Midbrain (tissue), 1 donor: ENCODE results near the gene UBXN6.
A peak's percentile ranks its signal among the peaks of the same experiment; 100 is the strongest.

Source experiments
- DNase-seq: peaks from one replicate; lab custom pipeline; 2025; lab: John Stamatoyannopoulos, UW

Gene UBXN6

DNA sequence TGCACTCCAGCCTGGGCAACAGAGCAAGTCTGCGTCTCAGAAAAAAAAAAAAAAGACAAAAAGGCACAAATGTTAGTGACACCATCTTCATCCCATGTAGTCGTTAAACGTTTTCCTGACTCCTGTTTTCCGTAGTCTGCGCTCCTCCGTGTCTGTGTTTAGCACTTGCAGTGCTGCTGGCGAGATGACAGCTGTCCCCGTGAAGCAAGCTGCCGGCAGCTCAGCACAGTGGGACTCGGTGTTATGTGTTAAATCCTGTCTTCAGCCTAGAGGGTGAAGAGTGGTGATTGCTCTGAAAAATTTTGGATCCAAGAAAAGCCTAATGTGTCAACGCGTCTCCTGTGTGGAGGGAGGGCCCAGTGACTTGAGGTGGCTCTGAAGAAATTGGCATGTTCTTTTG lies 18.4 kb downstream of the UBXN6 start:
- no peak for DNase-seq

GRCh38 chr19:4437103-4437502 lies 20.5 kb downstream of the UBXN6 start:
- no peak for DNase-seq

- no peak for DNase-seq
These were observed 21.4 kb downstream of the UBXN6 start for GRCh38 chr19:4436231-4436630.

- DNase-seq = no peak
These were observed 23.2 kb downstream of the UBXN6 start for GRCh38 chr19:4434391-4434790.

DNA sequence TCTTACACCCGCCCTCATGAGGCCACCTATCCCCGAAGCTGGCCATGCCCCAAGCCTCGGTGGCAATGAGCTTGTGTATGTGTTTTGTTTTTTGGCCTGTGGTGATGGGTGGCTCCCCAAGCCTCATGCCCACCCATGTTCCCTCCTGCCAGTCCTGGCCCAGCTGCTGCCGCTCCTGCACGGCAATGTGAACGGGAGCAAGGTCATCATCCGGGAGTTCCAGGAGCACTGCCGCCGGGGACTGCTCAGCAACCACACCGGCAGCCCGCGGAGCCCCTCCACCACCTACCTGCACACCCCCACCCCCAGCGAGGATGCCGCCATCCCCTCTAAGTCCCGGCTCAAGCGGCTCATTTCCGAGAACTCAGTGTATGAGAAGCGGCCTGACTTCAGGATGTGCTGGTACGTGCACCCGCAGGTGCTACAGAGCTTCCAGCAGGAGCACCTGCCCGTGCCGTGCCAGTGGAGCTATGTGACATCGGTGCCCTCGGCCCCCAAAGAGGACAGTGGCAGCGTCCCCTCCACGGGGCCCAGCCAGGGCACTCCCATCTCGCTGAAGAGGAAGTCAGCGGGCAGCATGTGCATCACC lies 24.6 kb downstream of the UBXN6 start:
- DNase-seq = no peak

- DNase-seq = peak; percentile 24
These were observed 25.6 kb downstream of the UBXN6 start for GRCh38 chr19:4431808-4432674.

DNA sequence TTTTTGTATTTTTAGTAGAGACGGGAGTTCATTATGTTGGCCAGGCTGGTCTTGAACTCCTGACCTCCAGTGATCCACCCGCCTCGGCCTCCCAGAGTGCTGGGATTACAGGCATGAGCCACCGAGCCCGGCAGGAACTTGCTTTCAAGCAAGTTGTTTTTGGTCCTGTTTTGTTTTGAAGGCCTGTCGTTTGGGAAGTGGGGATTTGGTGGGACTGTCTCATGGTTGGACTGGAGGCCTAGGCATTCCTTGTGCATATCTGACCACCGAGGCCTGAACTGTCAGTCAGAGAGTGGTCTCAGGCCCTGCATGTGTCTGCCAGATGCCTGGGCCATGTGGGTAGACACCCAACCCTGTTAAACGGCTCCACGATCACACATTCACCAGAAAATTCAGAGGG lies 26.3 kb downstream of the UBXN6 start:
- DNase-seq = no peak

- peak; percentile 41 for DNase-seq
These were observed 26.8 kb downstream of the UBXN6 start for GRCh38 chr19:4430760-4431159.

DNA sequence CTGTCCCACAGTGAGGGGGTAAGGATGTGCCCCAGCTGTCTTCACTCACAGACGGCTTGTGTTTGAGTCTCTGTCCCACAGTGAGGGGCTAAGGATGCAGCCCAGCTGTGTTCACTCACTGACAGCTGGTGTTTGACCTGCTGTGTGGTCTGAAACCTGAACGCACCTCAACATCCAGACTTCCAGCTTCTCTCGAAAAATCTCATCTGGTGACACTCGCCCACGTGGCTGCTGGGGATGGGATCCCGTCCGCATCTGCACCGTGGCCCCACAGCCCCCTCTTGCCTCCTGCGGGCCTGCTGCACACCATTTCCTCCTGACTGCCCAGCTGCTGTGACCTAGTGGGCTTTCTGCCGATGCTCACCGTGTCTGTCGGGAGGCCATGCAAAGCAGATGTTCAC lies 27.8 kb downstream of the UBXN6 start:
- no peak for DNase-seq

GRCh38 chr19:4429256-4429655 lies 28.3 kb downstream of the UBXN6 start:
- no peak for DNase-seq

DNA sequence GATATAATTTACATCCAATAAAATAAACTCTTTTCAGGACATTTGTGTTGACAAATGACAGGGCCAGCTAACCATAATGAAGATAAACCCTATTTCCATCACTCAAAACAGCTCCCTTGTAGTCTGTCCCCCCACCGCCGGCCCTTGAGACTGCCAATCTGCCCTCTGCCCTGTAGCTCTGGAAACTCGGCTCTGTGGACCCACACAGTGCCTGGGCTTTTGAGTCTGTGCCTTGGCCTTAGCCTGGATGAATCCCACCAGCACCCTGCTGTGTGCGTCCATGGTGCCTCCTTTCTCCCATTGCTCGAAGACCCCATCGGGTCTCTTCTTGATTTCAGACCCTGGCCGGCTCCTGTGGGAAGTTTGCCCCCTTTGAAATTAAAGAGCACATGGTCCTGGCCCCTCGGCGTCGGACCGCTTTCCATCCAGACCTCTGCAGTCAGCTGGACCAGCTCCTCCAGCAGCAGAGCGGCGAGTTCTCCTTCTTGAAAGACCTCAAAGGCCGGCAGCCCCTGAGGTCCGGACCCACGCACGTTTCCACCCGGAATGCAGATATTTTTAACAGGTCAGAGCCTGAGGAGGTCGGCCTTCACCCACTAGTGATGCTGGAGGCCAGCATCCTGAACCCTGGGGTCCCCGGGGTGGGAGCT lies 29.1 kb downstream of the UBXN6 start:
- no peak for DNase-seq

DNA sequence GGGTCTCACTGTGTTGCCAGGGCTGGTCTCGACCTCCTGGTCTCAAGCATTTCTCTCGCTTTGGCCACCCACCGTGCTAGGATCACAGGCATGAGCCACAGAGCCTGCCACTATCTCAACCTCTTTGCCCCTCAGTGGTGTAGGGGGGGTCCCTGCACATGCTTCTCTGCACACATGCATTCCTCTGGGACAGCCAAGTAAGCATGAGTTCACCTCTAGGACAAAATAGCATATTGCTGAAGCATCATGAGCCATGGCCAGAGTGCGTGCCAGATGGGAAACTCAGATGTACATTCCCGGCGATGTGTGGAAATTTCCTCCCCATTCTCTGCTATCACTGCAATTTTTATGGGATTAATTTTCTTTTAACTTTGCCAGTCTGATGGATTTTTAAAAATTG lies 32.1 kb downstream of the UBXN6 start:
- DNase-seq = no peak

GRCh38 chr19:4423416-4424126 lies 34.0 kb downstream of the UBXN6 start:
- DNase-seq = no peak

DNA sequence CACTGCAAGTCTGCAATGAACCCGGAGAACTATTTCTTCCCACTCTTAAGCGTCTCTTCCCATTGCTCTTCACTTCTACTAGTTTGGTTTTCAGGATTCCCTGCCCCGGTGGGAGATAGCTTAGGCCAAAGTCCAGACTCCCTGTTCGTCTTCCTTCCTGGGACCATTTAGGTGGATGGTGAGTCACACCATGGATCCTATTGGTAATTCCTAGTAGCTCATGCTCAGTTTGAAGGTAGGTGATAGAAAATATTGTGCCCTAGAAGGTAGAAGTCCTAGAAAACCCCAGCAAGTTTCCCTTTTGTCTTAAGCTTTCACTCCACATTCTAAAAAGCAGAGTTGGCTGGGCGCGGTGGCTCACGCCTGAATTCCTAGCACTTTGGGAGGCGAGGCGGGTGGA lies 41.3 kb downstream of the UBXN6 start:
- DNase-seq = no peak

GRCh38 chr19:4415352-4415751 lies 42.2 kb downstream of the UBXN6 start:
- DNase-seq = no peak

DNA sequence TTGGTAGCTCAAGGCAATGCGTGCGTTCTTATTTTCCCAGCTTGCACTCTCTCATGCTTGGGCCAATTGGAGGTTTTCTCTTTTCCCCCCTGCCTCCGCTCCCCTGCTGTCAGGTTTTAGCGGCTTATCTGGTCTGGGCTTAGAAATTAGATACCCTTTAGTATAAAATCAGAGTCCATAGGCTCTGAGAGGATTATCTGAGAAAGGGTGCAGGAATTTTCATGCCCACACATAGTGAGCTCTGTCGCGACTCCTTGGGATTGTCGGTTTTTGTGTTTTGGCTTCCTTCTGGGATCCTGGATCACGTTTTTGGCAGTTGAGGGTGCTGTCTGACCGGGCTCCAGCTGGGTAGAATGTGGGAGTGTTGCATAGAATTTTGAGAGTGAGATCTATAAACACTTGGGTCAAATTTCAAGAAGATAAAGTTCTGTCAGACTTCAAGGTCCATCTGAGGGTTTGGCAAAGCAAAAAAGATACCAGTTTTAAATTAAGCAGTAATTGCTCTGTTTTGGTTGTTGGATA lies 42.7 kb downstream of the UBXN6 start:
- DNase-seq = no peak

DNA sequence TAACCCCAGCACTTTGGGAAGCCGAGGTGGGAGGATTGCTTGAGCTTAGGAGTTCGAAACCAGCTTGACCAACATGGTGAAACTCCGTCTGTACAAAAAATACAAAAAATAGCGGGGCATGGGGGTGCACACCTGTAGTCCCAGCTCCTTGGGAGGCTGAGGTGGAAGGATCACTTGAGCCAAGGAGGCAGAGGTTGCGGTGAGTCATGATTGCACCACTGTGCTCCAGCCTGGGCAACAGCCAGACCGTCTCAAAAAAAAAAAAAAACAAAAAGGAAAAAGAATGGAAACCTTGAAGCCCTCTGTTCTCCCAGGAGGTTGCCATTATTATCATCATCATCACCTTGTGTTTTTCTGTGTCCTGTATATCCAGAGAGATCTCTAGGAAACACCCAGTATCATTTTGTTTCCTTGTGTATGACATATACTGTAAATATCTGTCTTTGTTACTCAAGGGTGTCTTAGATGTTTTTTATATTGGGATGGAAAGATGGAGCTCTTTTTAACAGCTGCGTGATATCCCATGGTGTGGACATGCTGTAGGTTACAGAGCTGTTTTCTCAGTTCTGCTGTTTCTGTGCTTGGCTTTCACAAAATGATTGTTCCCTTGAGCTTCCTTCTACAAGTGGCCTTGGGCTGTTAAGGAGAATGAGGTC lies 43.3 kb downstream of the UBXN6 start:
- no peak for DNase-seq

DNA sequence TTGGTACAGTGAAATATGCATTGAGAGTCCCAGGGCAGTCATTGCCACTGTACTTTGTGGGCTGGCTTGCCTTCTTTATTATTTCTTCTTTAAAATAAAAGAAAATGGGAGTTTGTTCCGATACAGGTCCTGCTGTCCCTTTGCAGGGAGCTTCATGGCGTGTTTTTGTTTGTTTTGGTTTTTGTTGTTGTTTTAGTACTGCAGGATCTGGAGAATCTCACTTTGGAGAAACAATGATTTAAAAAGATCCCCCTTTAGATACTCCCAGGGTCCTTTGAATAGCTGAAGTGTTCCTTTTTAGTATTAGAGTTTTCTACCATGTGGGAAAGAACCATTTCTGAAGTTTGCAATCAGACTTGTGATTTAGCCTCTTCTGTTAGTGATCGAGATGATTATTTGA lies 44.0 kb downstream of the UBXN6 start:
- no peak for DNase-seq

DNA sequence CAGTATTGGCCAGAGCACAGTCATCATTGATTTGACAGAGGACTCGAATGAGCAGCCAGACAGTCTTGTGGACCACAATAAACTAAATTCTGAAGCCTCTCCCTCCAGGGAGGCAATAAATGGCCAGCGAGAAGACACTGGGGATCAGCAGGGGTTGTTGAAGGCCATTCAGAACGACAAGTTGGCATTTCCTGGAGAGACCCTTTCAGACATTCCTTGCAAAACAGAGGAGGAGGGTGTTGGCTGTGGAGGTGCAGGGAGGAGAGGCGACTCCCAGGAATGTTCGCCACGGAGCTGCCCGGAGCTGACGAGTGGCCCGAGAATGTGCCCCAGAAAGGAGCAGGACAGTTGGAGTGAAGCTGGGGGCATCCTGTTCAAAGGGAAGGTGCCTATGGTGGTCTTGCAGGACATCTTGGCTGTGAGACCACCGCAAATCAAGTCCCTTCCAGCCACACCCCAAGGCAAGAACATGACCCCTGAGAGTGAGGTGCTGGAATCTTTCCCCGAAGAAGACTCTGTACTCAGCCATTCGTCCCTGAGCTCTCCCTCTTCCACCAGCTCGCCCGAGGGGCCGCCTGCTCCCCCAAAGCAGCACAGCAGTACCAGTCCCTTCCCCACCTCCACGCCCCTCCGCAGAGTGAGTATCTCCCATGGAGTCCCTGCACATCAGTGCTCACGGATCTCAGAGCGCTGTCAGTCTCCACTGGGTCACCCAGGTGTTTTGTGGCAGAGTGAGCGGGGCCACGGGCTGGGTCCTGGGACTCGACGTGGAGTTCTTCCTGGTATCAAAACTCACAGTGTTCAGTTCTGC lies 48.3 kb downstream of the UBXN6 start:
- DNase-seq = no peak

DNA sequence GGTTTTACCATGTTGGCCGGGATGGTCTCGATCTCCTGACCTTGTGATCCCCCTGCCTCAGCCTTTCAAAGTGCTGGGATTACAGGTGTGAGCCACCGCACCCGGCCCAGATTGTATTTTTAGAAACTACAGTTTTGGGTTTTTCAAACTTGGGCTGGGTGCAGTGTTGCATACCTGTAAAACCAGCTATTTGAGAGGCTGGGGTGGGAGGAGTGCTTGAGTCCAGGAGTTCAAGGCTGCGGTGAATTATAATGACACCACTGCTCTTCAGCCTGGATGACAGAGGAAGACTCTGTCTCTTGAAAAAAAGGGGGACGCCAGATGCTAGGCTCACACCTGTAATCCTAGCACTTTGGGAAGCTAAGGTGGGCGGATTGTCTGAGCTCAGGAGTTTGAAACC lies 51.0 kb downstream of the UBXN6 start:
- no peak for DNase-seq

- DNase-seq = no peak
These were observed 51.6 kb downstream of the UBXN6 start for GRCh38 chr19:4405977-4406376.
